NCI-H187 treated with DMSO at 0.1 percent for 48 hours (cell line): ENCODE data around the gene MGAT1.
"Not testable (repeated sequence)": the region's sequence is repeated elsewhere in the genome, so short reads cannot be mapped to it uniquely, and the experiment has no call there.

Experiments used
- DNase-seq: peaks from one replicate; lab custom pipeline; 2025; lab: John Stamatoyannopoulos, UW

MGAT1 gene

GRCh38 chr5:180802325-180803180, at the start of gene MGAT1:
MGAT1 (minus strand) TSS chr5:180802806; CDS start chr5:180792971, 9,835 bp downstream.
- DNase-seq, result no peak

GRCh38 chr5:180850434-180851078, 48.0 kb upstream of the MGAT1 start:
- DNase-seq, result no peak

- DNase-seq, result no peak
Observed at GRCh38 chr5:180849827-180850226, 47.2 kb upstream of the MGAT1 start.

- DNase-seq, result no peak
Observed at GRCh38 chr5:180848878-180849277, 46.3 kb upstream of the MGAT1 start.

- no peak for DNase-seq
Observed at GRCh38 chr5:180848265-180848664, 45.7 kb upstream of the MGAT1 start.

- no peak for DNase-seq
Observed at GRCh38 chr5:180847026-180847425, 44.4 kb upstream of the MGAT1 start.

GRCh38 chr5:180844858-180845257, 42.3 kb upstream of the MGAT1 start:
- no peak for DNase-seq

- no peak for DNase-seq
Observed at GRCh38 chr5:180844432-180844831, 41.8 kb upstream of the MGAT1 start.

GRCh38 chr5:180839935-180840334, 37.3 kb upstream of the MGAT1 start:
- no peak for DNase-seq

- no peak for DNase-seq
Observed at GRCh38 chr5:180839227-180839626, 36.6 kb upstream of the MGAT1 start.

- no peak for DNase-seq
Observed at GRCh38 chr5:180837478-180837877, 34.9 kb upstream of the MGAT1 start.

- no peak for DNase-seq
Observed at GRCh38 chr5:180832638-180833068, 30.0 kb upstream of the MGAT1 start.

GRCh38 chr5:180831139-180832093, 28.8 kb upstream of the MGAT1 start:
- no peak for DNase-seq

- DNase-seq, result no peak
Observed at GRCh38 chr5:180830253-180831138, 27.9 kb upstream of the MGAT1 start.

GRCh38 chr5:180829726-180830125, 27.1 kb upstream of the MGAT1 start:
- no peak for DNase-seq

GRCh38 chr5:180828756-180829531, 26.3 kb upstream of the MGAT1 start:
- not testable (repeated sequence) for DNase-seq

GRCh38 chr5:180827374-180827773, 24.8 kb upstream of the MGAT1 start:
- not testable (repeated sequence) for DNase-seq

- no peak for DNase-seq
Observed at GRCh38 chr5:180825768-180826525, 23.3 kb upstream of the MGAT1 start.

GRCh38 chr5:180824630-180825476, 22.2 kb upstream of the MGAT1 start:
- DNase-seq, result no peak
